Calu3 (cell line): ENCODE data around the gene NODAL. TPM values are rescaled to one million over a fixed set of nuclear protein-coding genes. Genes with fewer than 3 reads are reported as not detected.

Source experiments
- BruUV-seq: library from RNA; stranded (reverse); fragments of 400-500 nt; replicated peaks from 2 replicates; lab custom pipeline; 2021; lab: Mats Ljungman, UMichigan
- CTCF ChIA-PET: fragments of 300-600 bp; sonication (Branson Sonifier 250); formaldehyde crosslinking; loops from one replicate; lab custom pipeline; 2022; ENCODE audit warnings: antibody characterized with exemption; lab: Charles Lee
- DNase-seq: peaks from one replicate; pipeline ENCODE4 v3.0.0; 2022
- H3K27ac Mint-ChIP-seq: one replicate; pipeline ENCODE4 v1.8.0; 2022; ENCODE audit warnings: mixed read lengths; ENCODE audit not compliant: unreplicated experiment
- H3K27me3 Mint-ChIP-seq: one replicate; pipeline ENCODE4 v1.8.0; 2022; ENCODE audit warnings: mixed read lengths; ENCODE audit not compliant: unreplicated experiment
- H3K36me3 Mint-ChIP-seq: one replicate; pipeline ENCODE4 v1.8.0; 2022; ENCODE audit warnings: mild to moderate bottlenecking, moderate library complexity, mixed read lengths; ENCODE audit not compliant: insufficient read depth, unreplicated experiment
- H3K4me1 Mint-ChIP-seq: one replicate; pipeline ENCODE4 v1.8.0; 2022; ENCODE audit warnings: mild to moderate bottlenecking, low read depth, mixed read lengths; ENCODE audit not compliant: unreplicated experiment
- H3K4me3 Mint-ChIP-seq: one replicate; pipeline ENCODE4 v1.8.0; 2022; ENCODE audit warnings: mild to moderate bottlenecking, low read depth, moderate library complexity, mixed read lengths; ENCODE audit not compliant: unreplicated experiment
- H3K9me3 Mint-ChIP-seq: one replicate; pipeline ENCODE4 v1.8.0; 2022; ENCODE audit warnings: low read depth, mixed read lengths; ENCODE audit not compliant: unreplicated experiment
- intact Hi-C: fragments of 100-400 bp; cut with micrococcal nuclease; formaldehyde crosslinking; loops from one replicate; pipeline ENCODE4 v1.10.0; 2022; ENCODE audit not compliant: unreplicated experiment
- total RNA-seq: library from RNA; stranded (reverse); gene quantifications from 2 replicates; pipeline ENCODE4 v1.2.3, GENCODE V29; 2022
- TF ChIP-seq, protein P1 (sequence below): fragments of 200-600 bp; IDR thresholded peaks from one replicate; pipeline ENCODE4 v1.8.0; 2022; ENCODE audit warnings: antibody characterized with exemption; ENCODE audit not compliant: unreplicated experiment

NODAL gene
- total RNA-seq, 1 experiment from 2014 or later = not detected

GRCh38 chr10:70466951-70467350 lies 25.5 kb upstream of the NODAL start:
- intact Hi-C loops = no loop called here
- Mint-ChIP-seq H3K36me3 (no peaks in the 10 kb centered on the region), H3K4me3 (no peak overlapping the region), H3K4me1 (no peaks in the 10 kb centered on the region), H3K27me3 (peaks cover 74% of the 10 kb centered on the region), H3K9me3 (no peaks in the 10 kb centered on the region), H3K27ac (no peak overlapping the region)
- CTCF ChIA-PET = no interaction called here
- no peak for DNase-seq
- BruUV-seq = no TSS peak
- TF ChIP-seq, protein P1, sequence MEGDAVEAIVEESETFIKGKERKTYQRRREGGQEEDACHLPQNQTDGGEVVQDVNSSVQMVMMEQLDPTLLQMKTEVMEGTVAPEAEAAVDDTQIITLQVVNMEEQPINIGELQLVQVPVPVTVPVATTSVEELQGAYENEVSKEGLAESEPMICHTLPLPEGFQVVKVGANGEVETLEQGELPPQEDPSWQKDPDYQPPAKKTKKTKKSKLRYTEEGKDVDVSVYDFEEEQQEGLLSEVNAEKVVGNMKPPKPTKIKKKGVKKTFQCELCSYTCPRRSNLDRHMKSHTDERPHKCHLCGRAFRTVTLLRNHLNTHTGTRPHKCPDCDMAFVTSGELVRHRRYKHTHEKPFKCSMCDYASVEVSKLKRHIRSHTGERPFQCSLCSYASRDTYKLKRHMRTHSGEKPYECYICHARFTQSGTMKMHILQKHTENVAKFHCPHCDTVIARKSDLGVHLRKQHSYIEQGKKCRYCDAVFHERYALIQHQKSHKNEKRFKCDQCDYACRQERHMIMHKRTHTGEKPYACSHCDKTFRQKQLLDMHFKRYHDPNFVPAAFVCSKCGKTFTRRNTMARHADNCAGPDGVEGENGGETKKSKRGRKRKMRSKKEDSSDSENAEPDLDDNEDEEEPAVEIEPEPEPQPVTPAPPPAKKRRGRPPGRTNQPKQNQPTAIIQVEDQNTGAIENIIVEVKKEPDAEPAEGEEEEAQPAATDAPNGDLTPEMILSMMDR = no peak

DNA sequence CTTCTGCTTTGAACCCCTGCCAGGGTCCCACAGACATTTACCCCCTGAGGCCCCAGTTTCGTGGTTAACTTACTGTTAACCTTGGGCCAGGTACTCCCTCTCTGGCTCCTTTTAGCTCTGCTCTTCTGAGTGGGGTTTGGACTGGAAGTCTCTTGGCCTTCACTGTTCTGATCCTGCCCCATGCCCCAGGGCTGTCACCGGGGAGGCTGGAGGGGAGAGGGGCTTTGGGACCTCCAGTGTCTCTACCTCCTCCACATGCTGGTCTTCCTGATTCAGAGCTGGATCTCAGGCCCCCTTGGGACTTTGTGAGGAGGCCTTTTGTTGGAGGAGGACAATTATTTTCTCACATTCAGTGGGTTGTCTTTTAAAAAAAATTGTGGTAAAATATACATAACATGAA lies 24.4 kb upstream of the NODAL start:
- H3K4me1 Mint-ChIP-seq = no peaks in the 10 kb centered on the region
- no TSS peak for BruUV-seq
- CTCF ChIA-PET = no interaction called here
- H3K9me3 Mint-ChIP-seq = no peaks in the 10 kb centered on the region
- DNase-seq = no peak
- TF ChIP-seq, protein P1 = no peak
- H3K4me3 Mint-ChIP-seq = no peak overlapping the region
- H3K36me3 Mint-ChIP-seq = no peaks in the 10 kb centered on the region
- intact Hi-C loops = no loop called here
- peaks cover 72% of the 10 kb centered on the region for H3K27me3 Mint-ChIP-seq
- H3K27ac Mint-ChIP-seq = no peak overlapping the region

DNA sequence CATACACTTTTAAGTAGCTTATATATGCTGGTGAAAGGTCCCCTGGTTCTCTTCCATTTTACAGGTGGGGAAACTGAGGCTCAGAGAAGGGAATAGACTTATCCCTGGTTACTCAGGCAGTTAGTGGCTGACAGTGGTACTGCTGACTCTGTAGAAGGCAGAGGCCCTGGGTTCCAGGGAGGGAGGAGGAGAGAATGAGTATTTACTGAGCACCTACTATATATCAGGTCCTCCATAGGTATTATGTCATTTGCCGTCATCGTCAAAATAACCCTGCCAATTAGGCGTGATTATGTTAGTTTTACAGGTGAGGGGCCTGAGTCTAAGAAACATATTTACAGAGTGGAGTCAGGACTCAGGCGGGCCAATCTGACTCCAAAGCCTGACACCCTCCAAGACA lies 23.8 kb upstream of the NODAL start:
- DNase-seq = no peak
- Mint-ChIP-seq H3K9me3 (no peaks in the 10 kb centered on the region), H3K36me3 (no peaks in the 10 kb centered on the region), H3K27me3 (peaks cover 76% of the 10 kb centered on the region), H3K27ac (no peak overlapping the region), H3K4me3 (no peak overlapping the region), H3K4me1 (no peaks in the 10 kb centered on the region)
- TF ChIP-seq, protein P1 = no peak
- CTCF ChIA-PET = no interaction called here
- BruUV-seq = no TSS peak
- intact Hi-C loops = no loop called here

DNA sequence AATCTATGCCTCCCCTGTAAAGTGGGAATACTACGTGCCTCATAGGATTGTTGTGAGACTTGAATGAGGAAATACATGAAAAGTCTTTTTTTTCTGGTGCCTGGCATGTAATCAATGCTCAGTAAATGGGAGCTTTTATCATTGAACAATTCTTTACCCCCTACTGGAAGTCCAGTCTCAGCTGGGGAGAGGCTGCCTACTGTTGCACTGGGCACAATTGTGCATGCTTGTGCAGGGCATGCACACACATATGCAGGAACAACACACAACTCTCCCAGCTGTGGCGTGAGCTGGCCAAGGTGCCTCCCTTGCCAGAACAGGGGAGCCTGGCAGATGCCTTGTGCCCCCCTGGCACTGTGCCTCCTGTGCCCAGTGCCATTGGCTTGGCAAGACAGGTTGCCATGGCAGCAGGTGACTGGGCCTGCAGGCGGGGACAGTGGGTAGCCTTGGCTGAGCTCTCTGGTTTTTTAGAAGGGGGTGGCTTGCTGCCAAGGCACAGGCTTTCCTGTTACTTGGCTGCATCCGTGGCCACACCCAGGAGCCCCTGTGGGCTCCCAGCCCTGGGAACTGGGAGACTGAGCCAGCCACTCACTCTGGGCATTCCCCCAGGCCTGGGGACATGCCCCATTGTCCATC lies 21.0 kb upstream of the NODAL start:
- CTCF ChIA-PET = interaction anchor here (1.6 to 2.3 kb wide), 2 partner anchors 15 to 75 kb away, joined by 4 to 9 read pairs; no protein-coding TSS in a partner anchor
- H3K27me3 Mint-ChIP-seq = peaks cover 76% of the 10 kb centered on the region

More for the DNA sequence above, 21.0 kb upstream of the NODAL start:
- Mint-ChIP-seq H3K4me1 (no peaks in the 10 kb centered on the region), H3K36me3 (no peaks in the 10 kb centered on the region), H3K9me3 (no peaks in the 10 kb centered on the region), H3K4me3 (no peak overlapping the region), H3K27ac (no peak overlapping the region)
- no TSS peak for BruUV-seq
- intact Hi-C loops = no loop called here
- TF ChIP-seq, protein P1 = no peak
- peak; percentile 66 for DNase-seq
